T-helper 1 cell treated with Interleukin-12 subunit alpha and Interleukin-12 subunit beta and Interleukin-4 antibody, amounts not matched to agents 30 μg/mL and 1 μg/mL, for 36 hours (primary cell): ENCODE results near the gene HDAC4.

Source experiments
- H3K27ac Mint-ChIP-seq: one replicate; pipeline ENCODE4 v1.8.0; 2021; ENCODE audit warnings: mild to moderate bottlenecking, mixed read lengths
- H3K27me3 Mint-ChIP-seq: one replicate; pipeline ENCODE4 v1.8.0; 2021; ENCODE audit warnings: low read depth, mixed read lengths
- H3K36me3 Mint-ChIP-seq: one replicate; pipeline ENCODE4 v1.8.0; 2021; ENCODE audit warnings: low read depth, mixed read lengths
- H3K4me1 Mint-ChIP-seq: one replicate; pipeline ENCODE4 v1.8.0; 2021; ENCODE audit warnings: low read depth, mixed read lengths
- H3K4me3 Mint-ChIP-seq: one replicate; pipeline ENCODE4 v1.8.0; 2021; ENCODE audit warnings: mild to moderate bottlenecking, moderate library complexity, mixed read lengths
- H3K9me3 Mint-ChIP-seq: one replicate; pipeline ENCODE4 v1.8.0; 2021; ENCODE audit warnings: mixed read lengths

HDAC4 gene

GRCh38 chr2:239166201-239166834, 234.5 kb downstream of the HDAC4 start:
- peaks cover 41% of the 10 kb centered on the region for H3K36me3 Mint-ChIP-seq
- peaks cover 12% of the 10 kb centered on the region for H3K4me1 Mint-ChIP-seq
- H3K9me3 Mint-ChIP-seq, result peaks cover 6% of the 10 kb centered on the region
- H3K27me3 Mint-ChIP-seq, result no peaks in the 10 kb centered on the region
- H3K4me3 Mint-ChIP-seq, result no peak overlapping the region
- H3K27ac Mint-ChIP-seq, result no peak overlapping the region

- Mint-ChIP-seq H3K4me1 (peaks cover 12% of the 10 kb centered on the region), H3K27ac (no peak overlapping the region), H3K9me3 (no peaks in the 10 kb centered on the region), H3K36me3 (peaks cover 43% of the 10 kb centered on the region), H3K4me3 (no peak overlapping the region), H3K27me3 (no peaks in the 10 kb centered on the region)
Observed at GRCh38 chr2:239165206-239165831, 235.5 kb downstream of the HDAC4 start.

DNA sequence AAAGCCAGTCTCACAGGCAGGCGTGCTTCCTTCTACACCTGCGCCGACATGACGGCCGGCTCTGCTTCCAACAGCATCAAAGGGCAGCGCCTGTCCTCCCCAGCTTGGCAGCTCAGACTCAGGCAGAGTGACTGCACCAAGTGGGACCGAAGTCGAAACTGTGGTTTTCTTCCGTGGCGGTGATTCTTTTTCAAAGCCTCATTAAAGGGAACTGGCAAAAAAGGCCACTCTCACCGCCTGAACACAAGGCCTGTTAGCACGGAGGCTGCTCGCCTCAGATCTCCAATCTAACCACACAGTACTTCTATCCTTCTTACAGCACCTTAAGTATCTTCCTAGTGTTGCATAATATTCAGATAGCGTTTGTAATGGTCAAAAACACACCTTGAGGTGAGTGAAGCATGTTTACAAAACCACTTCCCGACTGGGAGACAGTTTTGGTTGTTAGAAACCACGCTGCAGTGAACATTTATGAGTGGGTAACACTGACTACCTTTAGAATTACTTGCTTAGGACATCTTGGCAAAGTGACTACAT, 236.4 kb downstream of the HDAC4 start:
- H3K27me3 Mint-ChIP-seq, result no peaks in the 10 kb centered on the region
- H3K27ac Mint-ChIP-seq, result no peak overlapping the region
- no peaks in the 10 kb centered on the region for H3K9me3 Mint-ChIP-seq
- H3K36me3 Mint-ChIP-seq, result peaks cover 44% of the 10 kb centered on the region
- H3K4me3 Mint-ChIP-seq, result no peak overlapping the region
- peaks cover 12% of the 10 kb centered on the region for H3K4me1 Mint-ChIP-seq

GRCh38 chr2:239163688-239164334, 237.0 kb downstream of the HDAC4 start:
- Mint-ChIP-seq H3K36me3 (peaks cover 47% of the 10 kb centered on the region), H3K4me3 (no peak overlapping the region), H3K4me1 (peaks cover 12% of the 10 kb centered on the region), H3K27me3 (no peaks in the 10 kb centered on the region), H3K27ac (no peak overlapping the region), H3K9me3 (no peaks in the 10 kb centered on the region)

DNA sequence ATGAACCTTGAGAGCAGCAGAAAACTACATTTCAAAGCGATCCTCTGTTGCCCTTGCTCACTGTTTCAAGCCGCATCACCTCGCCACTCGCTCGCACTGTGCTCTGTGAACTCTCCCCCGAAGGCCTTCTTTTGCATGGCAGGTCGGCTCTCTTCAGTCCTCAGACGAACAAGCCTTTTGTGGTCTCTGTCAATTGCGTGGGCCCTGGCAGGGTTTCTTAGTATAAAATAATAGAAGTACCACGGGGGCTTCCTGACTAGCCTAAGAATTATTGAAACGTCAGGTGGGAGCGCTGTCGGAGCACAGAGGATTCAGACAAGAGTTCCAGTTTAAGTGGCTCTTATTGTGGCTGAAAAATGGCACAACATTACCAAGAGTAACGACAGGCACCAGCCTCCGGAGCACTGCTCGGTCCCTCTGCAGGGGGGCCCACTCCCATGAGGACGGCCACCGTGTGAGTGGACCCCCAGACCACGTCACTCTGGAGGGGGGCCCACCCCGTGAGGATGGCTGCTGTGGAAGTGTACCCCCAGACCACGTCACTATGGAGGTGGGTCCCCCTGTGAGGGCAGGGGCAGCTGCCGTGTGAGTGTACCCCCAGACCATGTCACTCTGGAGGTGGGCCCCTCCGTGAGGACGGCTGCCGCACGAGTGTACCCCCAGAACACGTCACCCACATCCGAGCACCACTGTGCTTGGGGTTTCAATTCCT, 237.7 kb downstream of the HDAC4 start:
- Mint-ChIP-seq H3K4me1 (peaks cover 12% of the 10 kb centered on the region), H3K36me3 (peaks cover 46% of the 10 kb centered on the region), H3K27me3 (no peaks in the 10 kb centered on the region), H3K9me3 (no peaks in the 10 kb centered on the region), H3K27ac (no peak overlapping the region), H3K4me3 (no peak overlapping the region)

DNA sequence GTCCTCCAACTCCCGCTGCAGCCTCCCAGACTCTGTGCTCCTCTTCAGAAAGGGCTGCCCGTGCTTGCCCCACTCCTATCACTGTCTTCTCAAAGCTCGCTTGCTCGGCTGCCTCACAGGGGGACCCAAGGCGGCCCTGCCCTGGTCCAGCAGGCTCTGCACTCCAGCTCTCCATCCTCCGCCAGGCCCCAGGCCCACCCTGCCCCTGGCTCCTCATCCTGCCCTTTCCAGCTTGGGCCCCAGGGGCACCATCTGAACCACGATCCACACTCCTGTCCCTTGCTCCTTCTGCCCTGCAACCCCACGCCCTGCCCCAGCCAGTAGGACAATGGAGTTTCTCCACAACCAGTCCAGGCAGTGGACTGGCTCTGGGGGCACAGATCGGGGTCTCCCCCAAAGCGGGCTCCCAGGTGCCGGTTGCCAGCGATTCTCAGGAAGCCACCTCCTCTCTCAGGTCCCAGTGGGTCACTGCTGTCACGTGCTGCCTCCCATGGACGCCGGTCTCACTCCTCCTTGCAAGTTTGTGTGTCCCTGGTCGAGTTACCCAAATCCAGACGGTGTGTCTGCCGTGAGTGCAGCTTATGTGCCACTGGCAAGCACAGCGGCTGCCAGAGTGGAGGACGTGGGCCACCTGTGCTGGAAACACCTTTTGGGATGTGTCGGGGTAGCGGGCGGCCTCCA, 238.5 kb downstream of the HDAC4 start:
- Mint-ChIP-seq H3K4me3 (no peak overlapping the region), H3K4me1 (peaks cover 12% of the 10 kb centered on the region), H3K9me3 (no peaks in the 10 kb centered on the region), H3K27ac (no peak overlapping the region), H3K36me3 (peaks cover 45% of the 10 kb centered on the region), H3K27me3 (no peaks in the 10 kb centered on the region)

DNA sequence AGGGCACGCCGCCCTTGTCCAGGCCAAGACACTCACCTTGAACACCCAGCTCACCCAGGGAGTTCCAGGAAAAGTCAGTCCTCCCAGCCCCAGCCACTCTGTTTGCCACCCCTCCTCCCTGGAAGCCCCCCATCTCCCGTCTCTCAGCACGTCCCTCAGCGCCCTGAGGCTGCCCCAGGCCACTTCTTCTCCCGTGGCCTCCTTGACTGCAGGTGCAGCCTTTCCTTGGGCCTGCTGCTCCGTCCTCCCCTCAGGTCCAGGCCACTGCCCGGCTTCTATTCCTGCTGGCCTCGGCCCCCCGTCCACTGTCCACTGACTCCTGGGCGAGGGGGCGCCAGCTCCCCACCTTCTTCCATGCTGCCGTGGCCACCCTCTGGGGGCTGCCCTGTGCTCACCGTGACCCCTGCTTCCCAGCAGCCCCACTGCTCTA, 239.1 kb downstream of the HDAC4 start:
- peaks cover 12% of the 10 kb centered on the region for H3K4me1 Mint-ChIP-seq
- H3K27ac Mint-ChIP-seq, result no peak overlapping the region

DNA sequence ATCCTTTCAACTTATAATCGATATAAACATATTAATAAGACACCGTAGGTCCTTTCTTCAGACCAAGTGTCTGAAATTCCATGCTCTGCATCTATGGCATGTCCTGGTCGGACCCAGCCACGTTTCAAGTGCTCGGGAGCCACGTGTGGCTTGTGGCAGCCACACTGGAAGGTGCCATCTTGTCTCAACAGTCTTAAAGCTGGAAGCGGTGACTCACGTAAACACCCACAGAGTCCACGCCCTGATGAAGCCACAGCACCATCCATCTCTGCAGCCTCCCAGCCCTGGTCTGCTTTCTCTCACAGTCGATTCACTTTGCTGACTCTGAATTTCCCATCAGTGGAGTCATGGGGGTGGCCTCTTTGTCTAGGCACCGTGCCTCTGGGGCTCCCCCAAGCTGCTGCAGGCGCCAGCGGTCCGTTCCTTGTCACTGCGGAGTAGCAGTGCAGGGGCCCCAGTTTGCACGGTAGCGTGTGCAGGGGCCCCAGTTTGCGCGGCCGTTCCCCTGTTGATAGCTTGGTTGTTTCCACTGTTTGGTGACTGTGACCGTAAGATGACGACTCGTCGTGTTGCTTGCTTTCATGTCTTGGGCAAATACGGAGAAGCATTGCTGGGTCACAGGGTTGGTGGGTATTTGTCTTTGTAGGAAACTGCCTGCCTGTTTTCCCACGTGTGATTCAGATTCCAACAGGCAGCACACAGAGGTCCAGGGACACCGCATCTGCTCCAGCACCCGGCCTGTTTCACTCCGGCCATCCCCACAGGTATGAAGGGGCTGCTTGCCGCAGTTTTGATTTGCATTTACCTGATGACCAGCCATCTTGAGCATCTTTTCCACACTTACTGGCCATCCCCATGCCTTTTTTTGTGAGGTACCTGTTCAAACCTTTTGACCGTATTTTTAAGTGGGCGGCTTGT, 240.3 kb downstream of the HDAC4 start:
- Mint-ChIP-seq H3K4me3 (no peak overlapping the region), H3K36me3 (peaks cover 45% of the 10 kb centered on the region), H3K27ac (no peak overlapping the region), H3K27me3 (no peaks in the 10 kb centered on the region), H3K4me1 (peaks cover 12% of the 10 kb centered on the region), H3K9me3 (no peaks in the 10 kb centered on the region)

More for the DNA sequence above, 239.1 kb downstream of the HDAC4 start:
- H3K36me3 Mint-ChIP-seq, result peaks cover 45% of the 10 kb centered on the region
- H3K27me3 Mint-ChIP-seq, result no peaks in the 10 kb centered on the region
- H3K4me3 Mint-ChIP-seq, result no peak overlapping the region
- no peaks in the 10 kb centered on the region for H3K9me3 Mint-ChIP-seq

- Mint-ChIP-seq H3K36me3 (peaks cover 50% of the 10 kb centered on the region), H3K27ac (no peak overlapping the region), H3K27me3 (no peaks in the 10 kb centered on the region), H3K4me3 (no peak overlapping the region), H3K9me3 (no peaks in the 10 kb centered on the region), H3K4me1 (peaks cover 4% of the 10 kb centered on the region)
Observed at GRCh38 chr2:239159476-239159911, 241.3 kb downstream of the HDAC4 start.

GRCh38 chr2:239158641-239159475, 242.0 kb downstream of the HDAC4 start:
- Mint-ChIP-seq H3K27me3 (no peaks in the 10 kb centered on the region), H3K4me1 (peaks cover 2% of the 10 kb centered on the region), H3K36me3 (peaks cover 52% of the 10 kb centered on the region), H3K4me3 (no peak overlapping the region), H3K9me3 (no peaks in the 10 kb centered on the region), H3K27ac (no peak overlapping the region)

DNA sequence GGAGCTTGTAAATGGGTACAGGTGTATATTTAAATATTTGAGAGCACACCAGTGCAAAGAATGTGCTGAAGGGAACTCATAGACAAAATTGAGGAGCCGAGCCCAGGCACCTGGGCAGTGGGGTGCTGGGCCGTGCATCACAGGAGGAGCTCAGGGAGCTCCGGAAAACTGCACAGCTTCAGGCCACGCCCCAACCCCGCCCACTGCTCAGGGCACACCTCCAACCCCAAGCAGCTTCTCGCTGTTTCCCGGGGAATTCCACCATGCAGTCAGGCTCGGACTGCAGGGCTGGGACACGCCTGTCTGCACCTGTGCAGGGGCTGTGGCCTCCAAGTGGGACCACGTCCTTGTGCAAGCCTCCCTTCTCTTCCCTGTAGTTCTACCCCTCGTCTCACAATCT, 243.0 kb downstream of the HDAC4 start:
- Mint-ChIP-seq H3K27ac (no peak overlapping the region), H3K36me3 (peaks cover 51% of the 10 kb centered on the region), H3K27me3 (no peaks in the 10 kb centered on the region), H3K4me3 (no peak overlapping the region), H3K9me3 (no peaks in the 10 kb centered on the region), H3K4me1 (peaks cover 2% of the 10 kb centered on the region)

GRCh38 chr2:239157269-239157668, 243.6 kb downstream of the HDAC4 start:
- Mint-ChIP-seq H3K27ac (no peak overlapping the region), H3K27me3 (no peaks in the 10 kb centered on the region), H3K4me1 (peaks cover 2% of the 10 kb centered on the region), H3K36me3 (peaks cover 52% of the 10 kb centered on the region), H3K4me3 (no peak overlapping the region), H3K9me3 (no peaks in the 10 kb centered on the region)
